Measurements from ENCODE around the gene ZXDC. TPM values are rescaled to one million over a fixed set of nuclear protein-coding genes. Genes with fewer than 3 reads are reported as not detected.

The ZXDC gene
- total and polyA plus RNA-seq, 9 of the 15 experiments (the other 6 are each of a cell fraction or from before 2014, with no cell fraction given): 0.59 to 13.4 (median 7.3) TPM

GRCh38 chr3:126390751-126391150 is 84.9 kb downstream of the ZXDC start:
- Histone ChIP-seq H3K4me1 (replicated peaks in 1 of 2; ENCODE audit: control insufficient read depth in 2 of 2, insufficient read depth in 2 of 2, low read length in 2 of 2) (peaks cover 0 to 13% of the 10 kb centered on the region in 2 experiments; a peak in 3 of 5 replicates), H3K9ac (ENCODE audit: insufficient read depth in 1 of 2, low read depth in 2 of 2, low read length in 2 of 2) (no peak overlapping the region), H4K20me1 (replicated peaks; ENCODE audit: control insufficient read depth, insufficient read depth, low read length) (0 out of 2 replicates have a peak, but pooled peaks cover 3% of the 10 kb centered on the region), H3K9me3 (replicated peaks; ENCODE audit: control insufficient read depth, insufficient read depth, low read depth, low read length) (no peaks in the 10 kb centered on the region), H3K36me3 (ENCODE audit: control insufficient read depth, insufficient read depth, low read length) (no peaks in the 10 kb centered on the region), H2AFZ (ENCODE audit: low read depth, low read length) (no peak overlapping the region), H3K9me1 (ENCODE audit: control insufficient read depth, insufficient read depth, low read length) (no peaks in the 10 kb centered on the region), H3K27ac (ENCODE audit: extremely low read depth, low read depth, low read length) (no peak overlapping the region), H3K79me2 (ENCODE audit: control insufficient read depth, insufficient read depth, low read length) (no peaks in the 10 kb centered on the region), H3K4me2 (ENCODE audit: insufficient read depth, low read length) (no peak overlapping the region), H3K4me3 (no peak overlapping the region), H3K27me3 (ENCODE audit: control insufficient read depth in 2 of 2, insufficient read depth in 2 of 2, low read length in 2 of 2) (peaks cover 5 to 54% of the 10 kb centered on the region in 2 experiments; a peak in 4 of 5 replicates)
- FAIRE-seq (no peak), ATAC-seq (no peak), DNase-seq (ENCODE audit: extremely low read depth in 1 of 4, low spot score in 3 of 4) (no peak)
- no peak for TF ChIP-seq U2AF1 (optimal IDR thresholded peaks at IDR 0.05; ENCODE audit: low read depth, low read length)
- no peak for TF ChIP-seq NCOR1 (IDR thresholded peaks at IDR 0.05)
- no peak for TF ChIP-seq POLR3A (IDR thresholded peaks at IDR 0.05; ENCODE audit: borderline replicate concordance, extremely low read depth, insufficient read depth, insufficient read length)
- no peak for TF ChIP-seq MXI1 (IDR thresholded peaks at IDR 0.05; ENCODE audit: low read depth, low read length)
- ChIA-PET POLR2A (no interaction called here), CTCF (ENCODE audit: low intra/inter-chr PET ratio) (no interaction called here)
- in situ Hi-C loops (cut with MboI) (loop anchor here (5.0 to 25.0 kb wide), 2 partner anchors 138 to 253 kb away; no protein-coding TSS in a partner anchor), intact Hi-C loops (cut with micrococcal nuclease) (no loop called here)
- 0% methylated on average over 3 of the region's 4 CpGs for WGBS (ENCODE audit: insufficient coverage, low coverage, missing lambda C conversion rate)
- no TSS peak for BruUV-seq (replicated peaks)

DNA sequence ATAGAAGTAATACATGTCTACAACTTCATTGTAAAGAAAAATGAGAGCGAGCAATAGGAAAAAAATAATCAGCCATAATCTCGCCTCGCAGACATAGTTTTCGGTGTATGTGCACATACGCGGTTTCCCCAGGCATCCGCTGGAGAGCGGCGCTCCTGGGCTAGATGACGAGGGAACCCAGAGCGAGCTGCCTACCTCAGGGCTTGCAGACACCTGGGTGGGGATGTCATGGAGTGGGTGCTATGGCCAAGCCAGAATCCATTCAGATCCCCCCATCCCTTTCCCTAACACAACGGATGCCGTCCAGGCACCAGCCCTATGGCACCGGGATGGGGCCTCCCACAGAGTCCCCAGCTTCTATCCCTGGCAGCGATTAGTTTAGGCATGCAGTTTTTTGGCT is 85.5 kb downstream of the ZXDC start:
- FAIRE-seq: no peak
- no TSS peak for BruUV-seq (replicated peaks)

More for the DNA sequence above, 85.5 kb downstream of the ZXDC start:
- in situ Hi-C loops (cut with MboI) (loop anchor here (5.0 to 25.0 kb wide), 2 partner anchors 138 to 253 kb away; no protein-coding TSS in a partner anchor), intact Hi-C loops (cut with micrococcal nuclease) (no loop called here)
- no peaks in the 10 kb centered on the region for H3K36me3 ChIP-seq (ENCODE audit: control insufficient read depth, insufficient read depth, low read length)
- no peak for DNase-seq (ENCODE audit: extremely low read depth in 1 of 4, low spot score in 3 of 4)
- TF ChIP-seq, protein P1, sequence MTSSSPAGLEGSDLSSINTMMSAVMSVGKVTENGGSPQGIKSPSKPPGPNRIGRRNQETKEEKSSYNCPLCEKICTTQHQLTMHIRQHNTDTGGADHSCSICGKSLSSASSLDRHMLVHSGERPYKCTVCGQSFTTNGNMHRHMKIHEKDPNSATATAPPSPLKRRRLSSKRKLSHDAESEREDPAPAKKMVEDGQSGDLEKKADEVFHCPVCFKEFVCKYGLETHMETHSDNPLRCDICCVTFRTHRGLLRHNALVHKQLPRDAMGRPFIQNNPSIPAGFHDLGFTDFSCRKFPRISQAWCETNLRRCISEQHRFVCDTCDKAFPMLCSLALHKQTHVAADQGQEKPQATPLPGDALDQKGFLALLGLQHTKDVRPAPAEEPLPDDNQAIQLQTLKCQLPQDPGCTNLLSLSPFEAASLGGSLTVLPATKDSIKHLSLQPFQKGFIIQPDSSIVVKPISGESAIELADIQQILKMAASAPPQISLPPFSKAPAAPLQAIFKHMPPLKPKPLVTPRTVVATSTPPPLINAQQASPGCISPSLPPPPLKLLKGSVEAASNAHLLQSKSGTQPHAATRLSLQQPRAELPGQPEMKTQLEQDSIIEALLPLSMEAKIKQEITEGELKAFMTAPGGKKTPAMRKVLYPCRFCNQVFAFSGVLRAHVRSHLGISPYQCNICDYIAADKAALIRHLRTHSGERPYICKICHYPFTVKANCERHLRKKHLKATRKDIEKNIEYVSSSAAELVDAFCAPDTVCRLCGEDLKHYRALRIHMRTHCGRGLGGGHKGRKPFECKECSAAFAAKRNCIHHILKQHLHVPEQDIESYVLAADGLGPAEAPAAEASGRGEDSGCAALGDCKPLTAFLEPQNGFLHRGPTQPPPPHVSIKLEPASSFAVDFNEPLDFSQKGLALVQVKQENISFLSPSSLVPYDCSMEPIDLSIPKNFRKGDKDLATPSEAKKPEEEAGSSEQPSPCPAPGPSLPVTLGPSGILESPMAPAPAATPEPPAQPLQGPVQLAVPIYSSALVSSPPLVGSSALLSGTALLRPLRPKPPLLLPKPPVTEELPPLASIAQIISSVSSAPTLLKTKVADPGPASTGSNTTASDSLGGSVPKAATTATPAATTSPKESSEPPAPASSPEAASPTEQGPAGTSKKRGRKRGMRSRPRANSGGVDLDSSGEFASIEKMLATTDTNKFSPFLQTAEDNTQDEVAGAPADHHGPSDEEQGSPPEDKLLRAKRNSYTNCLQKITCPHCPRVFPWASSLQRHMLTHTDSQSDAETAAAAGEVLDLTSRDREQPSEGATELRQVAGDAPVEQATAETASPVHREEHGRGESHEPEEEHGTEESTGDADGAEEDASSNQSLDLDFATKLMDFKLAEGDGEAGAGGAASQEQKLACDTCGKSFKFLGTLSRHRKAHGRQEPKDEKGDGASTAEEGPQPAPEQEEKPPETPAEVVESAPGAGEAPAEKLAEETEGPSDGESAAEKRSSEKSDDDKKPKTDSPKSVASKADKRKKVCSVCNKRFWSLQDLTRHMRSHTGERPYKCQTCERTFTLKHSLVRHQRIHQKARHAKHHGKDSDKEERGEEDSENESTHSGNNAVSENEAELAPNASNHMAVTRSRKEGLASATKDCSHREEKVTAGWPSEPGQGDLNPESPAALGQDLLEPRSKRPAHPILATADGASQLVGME (CRISPR knock-in tag; IDR thresholded peaks at IDR 0.05): no peak
- no peak for TF ChIP-seq ZNF561 (CRISPR knock-in tag; conservative IDR thresholded peaks at IDR 0.05)
- no peaks in the 10 kb centered on the region for H3K9me3 ChIP-seq (replicated peaks; ENCODE audit: control insufficient read depth, insufficient read depth, low read depth, low read length)
- H3K27me3 ChIP-seq (ENCODE audit: control insufficient read depth in 2 of 2, insufficient read depth in 2 of 2, low read length in 2 of 2): peaks cover 5 to 50% of the 10 kb centered on the region in 2 experiments; a peak in 4 of 5 replicates
- H2AFZ ChIP-seq (ENCODE audit: low read depth, low read length): no peak overlapping the region
- peaks cover 0 to 13% of the 10 kb centered on the region in 2 experiments; a peak in 3 of 5 replicates for H3K4me1 ChIP-seq (replicated peaks in 1 of 2; ENCODE audit: control insufficient read depth in 2 of 2, insufficient read depth in 2 of 2, low read length in 2 of 2)
- ChIA-PET POLR2A (no interaction called here), CTCF (ENCODE audit: low intra/inter-chr PET ratio) (interaction anchor here (0.7 to 2.1 kb wide), 4 partner anchors 131 to 257 kb away, joined by 3 to 30 read pairs (median 4); no protein-coding TSS in a partner anchor)
- H3K9me1 ChIP-seq (ENCODE audit: control insufficient read depth, insufficient read depth, low read length): no peaks in the 10 kb centered on the region
- 5% methylated on average over 8 of the region's 15 CpGs for WGBS (ENCODE audit: insufficient coverage, low coverage, missing lambda C conversion rate)
- ATAC-seq: no peak
- 0 out of 2 replicates have a peak, but pooled peaks cover 3% of the 10 kb centered on the region for H4K20me1 ChIP-seq (replicated peaks; ENCODE audit: control insufficient read depth, insufficient read depth, low read length)
- H3K4me3 ChIP-seq: no peak overlapping the region
- no peak overlapping the region for H3K27ac ChIP-seq (ENCODE audit: extremely low read depth, low read depth, low read length)
- no peak overlapping the region for H3K9ac ChIP-seq (ENCODE audit: insufficient read depth in 1 of 2, low read depth in 2 of 2, low read length in 2 of 2)
- no peak overlapping the region; the same call in 1 of the 2 replicates for H3K4me2 ChIP-seq (ENCODE audit: insufficient read depth, low read length)
- H3K79me2 ChIP-seq (ENCODE audit: control insufficient read depth, insufficient read depth, low read length): no peaks in the 10 kb centered on the region
